ENCODE results near the gene CCDC138. TPM values are rescaled to one million over a fixed set of nuclear protein-coding genes. Genes with fewer than 3 reads are reported as not detected.

CCDC138 gene
- total RNA-seq, 1 donor from 2014 or later = 12.5 TPM

DNA sequence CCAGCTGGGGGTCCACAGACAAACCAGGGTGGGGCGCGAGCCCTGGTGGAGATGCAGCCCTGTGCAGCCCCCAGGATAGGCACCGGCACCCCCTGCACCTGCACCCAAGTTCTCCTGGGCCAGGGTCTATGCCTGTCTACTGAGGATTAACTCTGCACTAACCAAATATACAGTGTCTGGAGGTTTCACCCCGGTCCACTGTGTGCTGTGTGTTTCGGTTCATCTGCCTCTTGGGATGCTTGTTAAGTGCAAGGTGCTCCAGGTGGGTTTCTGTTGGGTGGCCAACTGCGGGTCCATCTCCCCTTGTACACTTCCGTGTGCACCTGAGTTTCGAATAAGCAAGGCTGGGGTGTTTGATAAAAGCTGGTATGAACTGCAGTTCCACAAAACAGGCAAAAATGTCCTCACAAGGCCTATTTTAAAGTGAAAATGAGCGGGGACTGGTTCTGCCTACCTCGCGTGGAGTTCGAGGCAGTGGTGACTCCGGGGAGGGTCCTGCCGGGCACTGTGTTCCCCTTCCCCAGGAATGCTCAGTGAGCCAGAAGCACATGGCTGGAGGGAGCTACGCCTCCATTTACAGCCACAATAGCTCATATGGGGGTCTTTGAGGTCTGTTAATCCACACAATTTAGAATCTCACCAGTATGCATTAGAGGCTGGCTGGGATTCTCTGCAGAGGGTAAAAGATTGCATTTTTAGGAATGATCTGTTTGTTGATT is 131.7 kb downstream of the CCDC138 start:
- intact Hi-C loops (cut with micrococcal nuclease) = no loop called here

DNA sequence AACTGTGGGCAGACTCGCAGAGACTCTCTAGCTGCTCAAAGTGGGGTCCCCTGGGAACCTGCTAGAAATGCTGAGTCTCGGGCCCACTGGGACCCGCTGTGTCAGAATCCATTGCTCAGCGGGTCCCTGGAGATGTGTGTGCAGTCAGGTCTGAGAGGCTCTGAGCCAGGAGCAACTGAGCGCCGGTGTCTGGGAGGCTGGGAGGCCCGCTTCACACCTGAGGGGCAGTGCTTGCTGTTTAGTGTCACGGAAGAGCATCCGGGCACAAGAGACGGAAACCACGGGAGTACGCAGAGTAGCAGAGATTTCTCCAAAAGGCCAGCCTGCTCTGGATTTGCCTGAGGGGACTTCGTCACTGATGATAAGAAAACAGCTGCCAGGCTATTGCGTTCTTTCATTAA is 132.4 kb downstream of the CCDC138 start:
- intact Hi-C loops (cut with micrococcal nuclease) = no loop called here

DNA sequence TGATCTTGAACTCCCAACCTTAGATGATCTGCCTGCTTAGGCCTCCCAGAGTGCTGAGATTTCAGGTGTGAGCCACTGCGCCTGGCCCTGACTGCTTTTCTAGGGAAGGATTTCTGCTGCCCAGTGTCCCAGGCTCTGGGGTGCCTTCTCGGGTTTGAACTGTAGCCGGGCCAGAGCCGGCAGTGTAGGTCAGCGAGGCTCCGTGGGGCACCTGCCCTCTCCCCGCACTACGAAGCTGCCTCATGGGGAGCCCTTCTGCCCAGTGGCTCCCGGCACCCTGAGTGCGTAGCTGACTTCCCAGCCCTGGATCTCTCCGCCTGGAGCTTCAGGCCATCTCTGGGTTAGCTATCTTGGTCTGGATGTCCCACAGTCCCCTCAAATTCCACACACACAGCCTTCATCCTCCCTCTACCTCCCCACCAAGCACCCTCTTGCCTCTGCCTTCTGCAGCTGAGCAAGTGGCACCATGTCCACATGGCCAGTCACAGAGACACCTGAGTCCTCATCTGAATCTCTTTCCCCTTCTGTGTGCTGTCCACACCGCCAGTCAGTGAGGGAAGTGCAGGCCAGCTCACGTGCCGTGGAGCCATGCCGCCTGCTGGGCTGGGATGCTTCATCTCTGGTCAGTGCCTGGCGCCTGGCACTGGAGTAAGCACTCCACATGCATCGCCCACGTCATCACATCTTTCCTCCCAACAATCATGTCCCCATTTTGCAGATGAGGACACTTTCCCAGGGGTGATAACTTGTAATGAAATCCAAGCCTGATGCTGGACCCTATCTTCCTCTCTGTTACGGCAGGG is 133.2 kb downstream of the CCDC138 start:
- intact Hi-C loops (cut with micrococcal nuclease) = no loop called here

DNA sequence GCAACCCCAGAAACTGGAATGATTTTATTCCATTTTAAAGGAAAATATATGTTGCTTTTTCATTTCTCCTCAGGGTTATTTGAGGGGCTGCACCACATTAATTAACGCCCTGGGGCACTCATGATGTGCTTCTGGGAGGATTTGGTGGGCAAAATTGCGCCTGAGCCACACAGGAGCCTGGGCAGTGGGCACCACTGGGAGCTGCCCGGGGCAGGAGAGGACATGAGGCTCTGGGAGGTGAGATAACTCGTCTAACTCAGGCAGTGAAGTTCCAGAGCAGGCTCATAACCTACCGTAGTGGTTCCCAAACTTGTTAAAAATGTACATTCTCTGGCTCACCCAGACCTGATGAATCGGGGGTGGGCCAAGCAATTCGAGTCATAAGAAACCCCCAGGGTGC is 134.1 kb downstream of the CCDC138 start:
- intact Hi-C loops (cut with micrococcal nuclease) = no loop called here

DNA sequence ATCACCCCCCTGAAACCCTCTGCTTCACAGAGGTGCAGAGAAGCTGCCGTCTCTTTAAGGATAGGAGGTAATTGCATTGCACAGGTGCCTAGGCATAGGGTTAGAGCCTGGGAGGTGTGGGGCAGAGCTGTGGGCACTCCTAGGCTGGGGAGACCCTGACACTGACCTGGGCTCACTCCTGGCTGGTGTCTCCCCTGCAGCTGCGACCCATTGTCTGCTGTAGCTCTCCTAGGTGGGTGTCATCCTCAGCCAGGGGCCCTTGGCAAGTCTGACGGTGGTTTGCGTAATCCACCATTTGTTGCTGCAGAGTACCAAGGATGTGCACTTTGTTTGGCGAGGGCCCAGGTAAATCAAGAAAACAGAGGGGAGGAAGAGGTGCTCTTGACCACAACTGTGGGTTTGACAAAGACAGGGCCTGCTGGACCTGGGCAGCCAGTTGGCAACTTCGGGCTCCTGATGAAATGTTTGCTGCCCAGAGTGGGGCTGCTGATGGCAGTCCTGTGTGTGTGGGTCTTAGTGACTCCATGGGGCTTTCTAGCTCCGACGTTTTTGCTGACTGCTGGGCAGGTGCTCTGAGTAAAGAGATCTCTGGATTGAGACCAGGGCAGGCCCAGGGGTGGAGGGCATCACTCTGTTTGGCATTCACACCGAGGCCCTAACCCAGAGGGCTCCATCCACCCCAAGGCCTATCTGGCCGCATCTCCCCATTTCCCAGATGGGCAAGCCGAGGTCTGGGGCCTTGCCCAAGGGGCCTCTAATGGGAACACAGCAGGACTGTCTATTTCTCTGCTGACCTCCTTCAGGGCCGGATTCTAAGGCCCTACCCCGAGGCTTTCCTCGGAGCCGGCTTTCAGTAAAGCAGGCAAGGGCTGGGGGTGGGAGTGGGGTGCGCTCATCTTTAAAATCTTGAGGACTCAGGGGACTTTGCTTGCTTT is 134.8 kb downstream of the CCDC138 start:
- intact Hi-C loops (cut with micrococcal nuclease) = no loop called here

DNA sequence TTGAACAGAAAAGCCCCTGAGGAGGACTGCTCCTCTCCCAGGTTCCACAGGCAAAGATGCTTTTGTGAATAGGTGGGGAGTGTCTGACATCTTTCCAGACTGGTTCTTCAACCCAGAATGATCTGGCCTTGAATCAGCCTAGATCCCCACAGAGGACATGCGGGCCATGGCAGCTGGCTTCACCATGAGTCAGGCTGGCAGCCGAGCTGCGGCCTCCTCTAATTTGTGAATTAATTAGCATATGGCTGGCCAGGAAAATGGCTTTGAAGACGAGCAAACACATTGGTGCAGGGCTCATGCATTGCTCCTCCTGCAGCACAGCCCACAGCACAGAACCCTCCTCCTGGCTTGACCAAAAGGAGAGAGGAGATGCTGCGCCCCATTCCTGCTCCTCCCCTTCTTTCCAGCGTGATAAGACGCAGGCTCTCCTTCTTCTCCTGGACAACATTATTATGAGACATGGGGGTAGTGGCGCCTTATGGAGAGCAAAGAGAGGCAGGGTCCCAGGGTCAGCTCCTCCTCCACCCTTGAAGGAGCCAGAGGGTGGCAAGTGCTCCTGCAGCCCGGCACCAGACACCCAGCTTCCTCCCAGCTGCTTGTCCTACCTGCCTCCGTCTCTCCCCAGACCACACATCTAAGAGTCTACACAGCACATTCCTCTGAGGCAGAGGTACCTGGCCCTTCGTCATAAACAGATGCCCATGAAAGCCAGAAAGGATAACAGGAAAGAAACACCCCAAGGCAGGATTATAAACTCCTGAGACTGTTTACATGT is 135.8 kb downstream of the CCDC138 start:
- intact Hi-C loops (cut with micrococcal nuclease) = no loop called here

DNA sequence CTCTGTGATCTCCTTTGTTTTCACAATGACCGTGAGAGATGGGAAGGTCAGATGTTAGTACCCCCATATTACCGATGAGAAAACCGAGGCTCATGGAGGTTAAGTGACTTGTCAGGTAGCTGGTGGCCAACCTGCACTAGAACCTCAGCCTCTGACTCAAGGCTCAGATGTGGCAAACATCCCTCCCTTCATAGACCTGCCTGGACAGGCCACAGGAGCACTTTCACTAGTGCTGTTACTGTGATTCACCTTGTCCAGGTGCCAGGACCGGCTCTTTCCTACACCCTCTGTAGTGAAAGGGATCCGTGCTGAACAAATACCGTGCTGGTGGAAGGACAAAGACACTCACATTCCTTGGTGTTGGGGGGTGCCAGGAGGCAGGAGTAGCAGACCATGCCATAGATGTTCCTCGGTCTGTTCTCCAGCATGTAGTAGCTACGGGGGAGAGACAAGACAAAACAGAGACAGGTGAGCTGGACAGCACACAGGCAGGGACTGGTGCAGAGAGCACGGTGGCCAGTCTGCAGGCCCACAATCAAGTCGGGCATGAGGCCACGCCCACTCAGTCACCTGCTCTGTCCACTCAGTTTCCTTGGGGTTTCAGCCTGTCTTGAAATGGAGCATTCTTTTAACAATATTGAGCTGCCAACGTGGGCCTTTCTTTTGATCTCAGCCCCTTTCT is 136.6 kb downstream of the CCDC138 start:
- intact Hi-C loops (cut with micrococcal nuclease) = no loop called here

DNA sequence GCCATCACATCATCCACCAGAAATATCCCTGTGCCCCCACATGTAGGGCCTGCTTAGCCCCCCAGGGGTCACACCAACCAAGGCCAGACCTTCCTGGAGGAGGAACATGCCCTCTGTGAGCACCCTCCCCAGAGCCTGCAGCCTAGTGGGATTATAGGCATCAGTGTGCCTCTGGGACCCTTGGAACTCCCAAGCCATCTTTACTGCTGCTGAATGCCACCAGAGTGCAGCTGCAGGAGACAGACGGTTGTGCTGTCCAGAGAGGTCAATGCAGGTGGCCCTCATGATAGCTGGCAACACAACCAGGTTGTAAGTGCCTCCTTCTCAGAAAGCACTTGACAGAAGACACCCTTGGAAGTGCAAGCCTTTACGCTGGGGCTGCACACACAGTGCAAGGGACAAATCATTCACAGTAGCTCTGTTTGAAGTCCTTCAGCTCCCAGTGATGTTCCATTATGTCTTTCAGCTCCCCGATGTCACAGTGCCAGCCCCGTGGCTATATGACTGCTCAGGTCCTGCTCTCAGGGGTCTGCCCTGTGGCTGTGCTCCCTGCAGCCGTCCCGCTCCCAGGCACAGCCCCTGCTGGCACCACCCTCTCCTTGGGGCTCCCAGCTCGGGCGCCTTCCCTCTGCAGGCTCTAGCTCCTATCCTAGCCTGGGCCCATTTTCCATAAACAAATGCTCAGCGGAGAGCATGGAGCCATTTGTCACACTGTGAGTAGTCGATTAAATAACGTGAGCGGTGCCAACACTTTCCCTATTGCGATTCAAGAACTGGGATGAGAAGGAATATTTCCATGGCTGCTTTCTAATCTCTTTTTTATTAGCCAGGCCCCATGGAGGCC is 137.4 kb downstream of the CCDC138 start:
- intact Hi-C loops (cut with micrococcal nuclease) = no loop called here

DNA sequence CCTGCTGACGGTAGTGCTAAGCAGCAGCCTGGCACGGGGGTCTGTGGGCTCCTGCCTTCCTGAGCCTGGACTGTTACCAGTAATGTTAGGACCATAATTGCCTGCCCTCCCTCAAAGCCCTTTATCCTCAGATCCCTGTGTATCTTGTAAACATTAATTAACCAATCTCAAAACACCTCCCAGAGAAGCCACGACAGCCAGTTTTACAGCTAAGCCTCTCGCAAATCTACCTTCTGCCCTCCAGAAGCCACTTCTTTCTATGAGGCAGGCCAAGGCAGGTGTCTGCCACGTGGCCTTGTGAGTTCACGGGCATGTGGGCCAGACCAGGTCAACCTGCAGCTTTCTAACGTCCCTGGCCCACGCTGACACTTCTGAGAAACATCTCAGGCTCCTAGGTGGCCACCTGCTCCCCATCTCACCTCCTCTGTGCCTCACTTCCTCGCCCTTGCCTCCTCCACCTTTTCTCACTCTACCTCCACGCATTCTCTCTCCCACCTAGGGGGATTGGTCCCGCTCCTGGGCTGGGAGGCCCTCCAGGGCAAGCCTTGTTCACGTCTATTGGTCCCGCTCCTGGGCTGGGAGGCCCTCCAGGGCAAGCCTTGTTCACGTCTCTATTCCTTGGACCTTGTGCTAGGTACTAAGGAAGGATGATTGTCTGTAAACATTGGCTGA is 138.1 kb downstream of the CCDC138 start:
- intact Hi-C loops (cut with micrococcal nuclease) = loop anchor here (5.0 kb wide), 1 partner anchor 67 kb away; no protein-coding TSS in a partner anchor

DNA sequence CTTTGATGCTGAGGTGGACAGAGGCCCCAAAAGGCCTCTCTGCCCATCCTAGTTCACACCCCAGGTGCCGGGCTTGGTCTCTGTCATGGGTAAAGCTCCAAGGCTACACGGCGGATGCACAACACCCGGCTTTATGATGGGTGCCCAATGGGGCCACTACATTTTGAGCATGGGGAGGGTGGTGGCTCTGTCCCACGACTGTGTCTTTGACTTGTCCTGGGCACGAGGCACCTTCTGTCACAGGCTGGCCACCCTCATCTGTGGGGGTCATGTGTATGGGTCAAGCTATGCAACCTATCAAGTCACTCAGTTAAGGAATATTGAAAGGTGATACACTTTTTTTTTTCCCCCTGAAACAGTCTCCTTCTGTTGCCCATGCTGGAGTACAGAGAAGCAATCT is 138.7 kb downstream of the CCDC138 start:
- intact Hi-C loops (cut with micrococcal nuclease) = loop anchor here (5.0 kb wide), 1 partner anchor 68 kb away; no protein-coding TSS in a partner anchor

DNA sequence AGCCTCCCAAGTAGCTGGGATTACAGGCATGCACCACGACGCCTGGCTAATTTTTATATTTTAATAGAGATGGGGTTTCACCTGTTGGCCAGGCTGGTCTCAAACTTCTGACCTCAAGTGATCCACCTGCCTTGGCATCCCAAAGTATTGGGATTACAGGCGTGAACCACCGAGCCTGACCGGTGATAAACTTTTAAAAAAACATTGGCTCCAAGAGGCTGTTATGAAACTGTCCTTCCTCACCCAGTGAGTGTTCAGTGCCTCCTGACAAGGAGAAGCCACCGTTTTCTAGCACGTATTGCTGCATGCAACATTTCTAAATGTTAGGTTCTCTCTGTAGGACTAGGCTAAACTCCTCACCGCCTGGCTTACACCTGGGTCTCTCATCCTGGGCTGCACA is 139.2 kb downstream of the CCDC138 start:
- intact Hi-C loops (cut with micrococcal nuclease) = loop anchor here (5.0 kb wide), 1 partner anchor 68 kb away; no protein-coding TSS in a partner anchor

Other genes with a start within 250 kb of the CCDC138 start
- gene RANBP2, start 67.3 kb upstream of the CCDC138 start, total RNA-seq = 63.0 and 64.8 TPM in 2 replicates
- gene EDAR, start 202.4 kb downstream of the CCDC138 start, total RNA-seq = 0.07 and 0.22 TPM in 2 replicates

Measured in T-helper 1 cell treated with Interleukin-12 subunit alpha and Interleukin-12 subunit beta and Interleukin-4 antibody, amounts not matched to agents 30 ng/mL and 1 ng/mL, for 36 hours (primary cell).